GM19463 (cell line): ENCODE measurements around the gene GH1.
"Not testable (repeated sequence)": the region's sequence is repeated elsewhere in the genome, so short reads cannot be mapped to it uniquely, and the experiment has no call there.

Source experiments
- ATAC-seq: cut with Tn5 transposase; IDR thresholded peaks from one replicate; pipeline ENCODE4 v1.9.1; 2021; ENCODE audit warnings: mild to moderate bottlenecking, moderate library complexity; ENCODE audit not compliant: unreplicated experiment

GH1 gene

GRCh38 chr17:63928172-63928666 is 9.6 kb upstream of the GH1 start:
- no peak for ATAC-seq

GRCh38 chr17:63927464-63928171 is 9.0 kb upstream of the GH1 start:
- no peak for ATAC-seq

GRCh38 chr17:63926164-63926563 is 7.5 kb upstream of the GH1 start:
- no peak for ATAC-seq

- no peak for ATAC-seq
Observed at GRCh38 chr17:63925615-63926014, 7.0 kb upstream of the GH1 start.

- peak; percentile 40 for ATAC-seq
Observed at GRCh38 chr17:63922402-63922801, 3.8 kb upstream of the GH1 start.

GRCh38 chr17:63920779-63921178 is 2.1 kb upstream of the GH1 start:
- ATAC-seq, result not testable (repeated sequence)

GRCh38 chr17:63920050-63920449 is 1.4 kb upstream of the GH1 start:
- ATAC-seq, result not testable (repeated sequence)

- ATAC-seq, result no peak
Observed at GRCh38 chr17:63919311-63919723, 678 bp upstream of the GH1 start.

GRCh38 chr17:63918305-63918704 is 334 bp downstream of the GH1 start:
- ATAC-seq, result no peak

GRCh38 chr17:63917646-63918045 is 993 bp downstream of the GH1 start:
- ATAC-seq, result no peak

GRCh38 chr17:63917206-63917605 is 1.4 kb downstream of the GH1 start:
- not testable (repeated sequence) for ATAC-seq

GRCh38 chr17:63916566-63917185 is 2.0 kb downstream of the GH1 start:
- ATAC-seq, result no peak

GRCh38 chr17:63915753-63916152 is 2.9 kb downstream of the GH1 start:
- ATAC-seq, result not testable (repeated sequence)

- ATAC-seq, result no peak
Observed at GRCh38 chr17:63914471-63914870, 4.2 kb downstream of the GH1 start.

GRCh38 chr17:63911657-63912100 is 7.0 kb downstream of the GH1 start:
- ATAC-seq, result no peak

GRCh38 chr17:63911041-63911635 is 7.5 kb downstream of the GH1 start, which contains the start of gene CSHL1:
Gene CSHL1 (minus strand): TSS chr17:63911258. CDS start chr17:63911196, 62 bp downstream.
- ATAC-seq, result no peak

GRCh38 chr17:63910096-63910495 is 8.5 kb downstream of the GH1 start:
- no peak for ATAC-seq

GRCh38 chr17:63909586-63909985 is 9.1 kb downstream of the GH1 start:
- ATAC-seq, result not testable (repeated sequence)

GRCh38 chr17:63907161-63907778 is 11.4 kb downstream of the GH1 start:
- not testable (repeated sequence) for ATAC-seq

- not testable (repeated sequence) for ATAC-seq
Observed at GRCh38 chr17:63904796-63905195, 13.8 kb downstream of the GH1 start.

- ATAC-seq, result not testable (repeated sequence)
Observed at GRCh38 chr17:63903787-63904201, 14.8 kb downstream of the GH1 start.
